COR-L47 (cell line): ENCODE data around the gene ACSL1.
"Not testable (repeated sequence)": the region's sequence is repeated elsewhere in the genome, so short reads cannot be mapped to it uniquely, and the experiment has no call there.

Experiments used
- DNase-seq: peaks from one replicate; lab custom pipeline; 2025; lab: John Stamatoyannopoulos, UW

The ACSL1 gene

DNA sequence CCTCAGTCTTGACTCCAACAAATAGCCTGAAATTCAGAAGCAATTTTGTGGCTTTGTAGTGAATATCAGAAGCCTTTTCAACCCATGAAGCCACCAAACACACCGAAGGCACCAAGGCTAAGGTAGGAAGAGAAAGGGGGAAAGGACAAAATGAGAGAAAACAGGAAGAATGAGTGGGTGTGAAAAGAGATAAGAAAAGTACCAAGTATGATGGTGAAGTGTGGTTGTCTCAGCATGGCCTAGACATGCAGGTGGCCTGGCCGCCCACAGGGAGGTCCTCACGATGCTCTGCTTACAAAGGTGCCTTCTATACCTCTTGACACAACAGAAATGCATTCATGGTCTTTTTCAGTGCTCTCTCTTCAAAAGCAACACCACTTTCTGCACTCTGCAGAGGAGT lies 34.9 kb downstream of the ACSL1 start:
- no peak for DNase-seq

DNA sequence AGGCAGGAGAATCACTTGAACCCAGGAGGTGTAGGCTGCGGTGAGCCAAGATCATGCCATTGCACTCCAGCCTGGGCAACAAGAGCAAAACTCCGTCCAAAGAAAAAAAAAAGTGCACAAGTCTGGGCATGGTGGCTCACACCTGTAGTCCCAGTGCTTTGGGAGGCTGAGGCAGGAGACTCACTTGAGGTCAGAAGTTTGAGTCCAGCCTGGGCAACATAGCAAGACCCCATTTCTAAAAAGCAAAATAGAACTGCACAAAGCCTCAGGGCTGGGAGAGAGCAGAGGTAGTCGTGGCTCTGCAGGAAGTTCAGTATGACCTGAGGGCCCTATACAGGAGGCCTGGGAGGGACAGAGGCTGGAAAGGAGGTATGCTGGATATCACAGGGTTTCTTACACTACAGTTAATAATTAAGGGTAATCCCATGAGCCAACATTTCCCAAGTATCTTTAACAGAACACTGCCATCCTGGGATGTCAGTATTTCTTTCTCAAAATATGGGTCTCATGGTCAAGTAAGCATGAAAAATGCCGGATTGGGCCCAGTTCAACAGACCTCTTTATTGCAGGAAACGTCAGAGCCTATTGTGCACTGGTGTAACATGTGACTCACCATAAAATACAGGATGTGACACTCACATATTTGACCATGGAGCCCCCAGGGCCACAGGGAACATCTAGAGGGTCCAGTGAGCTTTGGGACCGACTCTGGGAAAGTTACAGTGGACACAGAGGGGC lies 37.8 kb downstream of the ACSL1 start:
- DNase-seq, result no peak

DNA sequence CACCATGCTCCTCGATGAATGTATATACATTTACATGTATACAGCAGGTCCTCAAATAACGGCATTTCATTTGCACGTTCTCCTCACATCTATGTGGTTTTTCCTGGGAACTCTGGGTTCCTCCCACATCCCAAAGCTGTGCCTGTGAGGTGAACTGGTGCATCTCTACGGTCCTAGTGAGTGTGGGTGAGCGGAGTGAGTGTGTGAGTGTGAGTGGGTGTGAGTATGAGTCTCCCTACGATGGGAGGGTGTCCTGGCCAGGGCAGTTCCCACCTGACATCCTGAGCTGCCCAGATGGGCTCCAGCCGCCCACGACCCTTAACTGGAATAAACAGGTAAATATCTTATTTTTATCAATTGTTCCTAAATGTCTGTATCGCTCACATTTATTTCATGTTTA lies 40.0 kb downstream of the ACSL1 start:
- DNase-seq, result no peak

DNA sequence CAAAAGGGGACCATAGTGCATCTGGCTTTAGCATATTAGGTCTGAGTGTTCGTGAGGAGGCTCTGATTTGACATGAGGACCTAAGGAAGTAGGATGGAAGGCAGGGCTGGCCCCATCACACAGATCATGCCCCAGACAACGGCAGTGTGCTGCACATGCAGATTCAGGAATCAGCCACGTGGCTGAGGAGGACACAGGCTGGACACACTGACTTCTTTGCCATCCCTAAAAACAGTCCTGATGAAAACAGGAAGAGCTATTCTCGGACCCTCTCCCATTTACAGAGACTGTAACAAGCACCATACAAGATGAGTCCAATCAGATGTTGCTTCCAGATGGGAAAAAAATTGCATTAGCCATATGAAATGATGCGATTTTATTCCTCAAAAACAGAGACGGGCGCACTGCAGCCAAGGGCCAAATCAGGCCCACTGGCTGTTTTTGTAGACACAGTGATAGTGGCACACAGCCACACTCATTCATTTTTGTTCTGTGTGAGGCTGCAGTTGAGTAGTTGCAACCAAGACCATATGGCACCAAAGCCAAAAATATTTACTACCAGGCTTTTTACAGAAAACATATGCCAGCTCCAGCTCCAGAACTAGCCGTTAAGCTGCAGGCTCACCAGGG lies 41.0 kb downstream of the ACSL1 start:
- DNase-seq, result no peak

DNA sequence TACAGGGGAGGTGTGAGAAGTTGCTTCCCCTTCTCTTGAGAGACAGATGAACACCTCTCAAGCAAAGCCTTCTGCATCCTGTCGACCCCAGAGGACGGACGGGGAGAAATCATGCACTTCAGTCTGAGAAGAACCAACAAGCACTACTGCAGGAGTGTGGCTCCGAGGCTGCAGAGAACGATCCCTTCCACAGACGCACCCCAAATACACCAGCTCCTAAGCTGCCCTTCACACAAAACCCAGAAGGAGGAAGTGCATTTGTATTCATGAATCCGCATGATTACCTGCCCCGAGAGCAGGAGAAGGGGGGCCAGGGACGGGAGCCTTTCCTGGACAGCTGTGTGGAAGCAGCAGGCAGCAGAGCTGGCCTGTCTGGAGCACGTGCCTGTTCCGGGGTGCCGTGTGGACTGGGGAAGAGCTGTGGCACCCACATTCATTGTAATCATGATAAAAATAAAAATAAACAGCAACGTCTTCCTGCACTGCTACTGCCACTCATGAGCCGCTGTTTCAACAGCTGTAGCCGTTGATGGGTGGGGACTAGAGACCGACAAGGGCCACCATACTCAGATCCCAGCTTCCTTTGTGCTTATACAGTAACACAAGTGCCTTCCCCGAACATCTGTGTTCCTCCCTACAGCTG lies 42.9 kb downstream of the ACSL1 start:
- no peak for DNase-seq

DNA sequence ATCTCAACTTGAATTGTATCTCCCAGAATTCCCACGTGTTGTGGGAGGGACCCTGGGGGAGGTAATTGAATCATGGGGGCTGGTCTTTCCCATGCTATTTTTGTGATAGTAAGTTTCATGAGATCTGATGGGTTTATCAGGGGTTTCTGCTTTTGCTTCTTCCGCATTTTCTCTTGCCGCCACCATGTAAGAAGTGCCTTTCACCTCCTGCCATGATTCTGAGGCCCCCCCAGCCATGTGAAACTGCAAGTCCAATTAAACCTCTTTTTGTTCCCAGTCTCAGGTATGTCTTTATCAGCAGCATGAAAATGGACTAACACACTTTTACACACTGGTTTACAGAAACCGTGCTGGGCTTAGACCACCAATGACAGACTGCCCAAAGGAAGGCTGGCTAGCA lies 46.6 kb downstream of the ACSL1 start:
- not testable (repeated sequence) for DNase-seq

DNA sequence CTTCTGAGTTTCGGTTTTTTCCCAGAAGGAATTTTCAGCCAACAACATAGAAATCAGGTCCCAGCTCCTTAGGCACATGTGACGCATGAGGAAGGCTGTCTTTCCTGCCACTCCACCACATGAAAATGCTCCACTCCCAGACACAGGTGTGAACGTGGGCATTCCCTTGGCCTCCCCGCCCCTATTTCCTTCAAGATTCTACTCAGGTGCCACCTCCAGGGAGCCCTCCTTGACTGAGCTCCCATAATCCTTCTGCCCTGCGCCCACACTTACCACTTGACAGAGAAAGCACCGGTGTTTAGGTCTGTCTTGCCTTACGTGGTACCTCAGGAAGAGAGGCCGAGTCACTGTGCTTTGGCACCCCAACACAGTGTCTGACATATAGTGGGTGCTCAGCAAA lies 47.4 kb downstream of the ACSL1 start:
- DNase-seq, result no peak

DNA sequence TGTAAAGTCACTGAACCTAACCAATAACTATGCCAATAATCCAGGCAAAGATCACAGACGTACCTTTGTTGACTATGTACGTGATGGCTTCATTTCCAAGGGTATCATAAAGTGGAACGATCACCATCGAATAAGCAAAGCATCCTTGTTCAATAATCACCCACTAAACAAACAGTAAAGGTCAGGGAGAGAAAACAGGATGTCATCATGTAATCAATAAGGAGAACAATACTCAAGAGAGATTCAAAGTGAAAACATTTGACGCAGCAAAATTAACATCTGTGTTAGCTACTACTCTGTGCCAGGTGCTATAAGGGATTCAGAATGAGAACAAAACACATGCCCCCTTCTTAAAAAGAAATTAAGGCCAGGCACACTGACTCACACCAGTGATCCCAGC lies 48.9 kb downstream of the ACSL1 start:
- no peak for DNase-seq

DNA sequence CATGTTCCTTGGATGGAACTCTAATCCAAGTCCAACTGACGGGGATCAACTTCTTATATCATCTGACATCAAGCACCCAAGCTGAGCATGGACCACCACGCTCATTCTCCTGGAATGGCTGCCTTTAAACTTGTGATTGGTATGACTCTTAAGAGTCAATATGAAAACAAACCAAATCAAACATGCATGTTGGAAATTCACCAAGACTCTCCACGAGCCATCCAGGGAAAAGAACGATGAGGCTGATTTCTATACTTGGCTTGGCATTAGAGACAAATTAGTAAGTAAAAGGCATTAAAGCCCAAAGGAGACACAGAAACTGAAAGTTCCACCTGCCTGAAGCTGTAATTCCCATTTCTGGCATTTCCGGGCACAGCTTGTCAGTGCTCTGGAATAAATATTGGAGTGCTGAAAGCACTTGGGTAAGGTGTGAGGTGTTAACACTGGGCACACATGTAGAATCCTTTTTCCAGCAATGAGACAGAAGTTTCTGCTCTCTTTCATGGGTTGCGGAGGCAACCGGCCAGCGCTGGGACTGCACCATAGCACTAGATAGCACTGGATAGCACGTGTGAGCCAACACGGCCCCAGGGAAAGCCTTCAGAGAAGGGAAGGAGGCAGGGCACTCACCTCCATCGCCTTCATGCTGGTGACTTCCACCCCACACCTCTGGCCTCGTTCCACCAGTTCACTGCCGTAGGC lies 49.8 kb downstream of the ACSL1 start:
- no peak for DNase-seq

DNA sequence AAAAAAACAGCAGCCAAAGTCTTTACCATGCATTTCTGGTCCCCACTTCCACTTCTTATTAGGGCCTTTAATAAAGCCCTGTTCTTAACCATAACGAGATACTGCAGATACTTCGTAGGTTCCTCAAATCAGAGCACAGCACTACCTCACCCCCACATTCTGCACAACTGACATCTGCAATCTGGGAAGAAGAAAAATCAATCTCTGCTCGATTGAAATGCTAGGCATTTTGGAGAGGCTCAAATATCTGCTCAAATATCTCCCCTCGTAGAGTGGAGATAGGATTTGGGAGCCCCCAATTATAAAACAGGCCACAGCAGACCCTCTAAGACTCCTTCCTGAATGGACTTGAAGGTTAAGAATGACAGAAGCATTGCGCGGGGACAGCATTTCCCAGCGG lies 51.6 kb downstream of the ACSL1 start:
- DNase-seq, result no peak

DNA sequence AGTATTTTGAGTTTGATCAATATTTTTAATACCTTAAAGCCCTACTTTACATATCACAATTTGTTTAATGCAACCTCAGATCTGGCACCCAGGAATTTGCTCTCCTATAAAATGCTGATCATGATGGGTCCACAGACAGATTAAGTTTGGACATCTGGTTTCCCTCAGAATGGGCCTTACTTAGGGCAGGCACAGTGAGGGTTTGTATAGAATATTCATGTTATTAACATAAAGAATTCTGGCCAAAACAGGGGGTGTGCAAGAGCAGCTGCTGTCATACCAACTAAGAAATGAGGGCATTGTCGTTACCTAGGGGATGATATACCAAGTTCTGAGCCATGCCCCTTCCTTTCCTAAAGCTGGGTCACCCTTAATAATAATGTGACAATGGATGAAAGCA lies 54.4 kb downstream of the ACSL1 start:
- DNase-seq, result no peak

DNA sequence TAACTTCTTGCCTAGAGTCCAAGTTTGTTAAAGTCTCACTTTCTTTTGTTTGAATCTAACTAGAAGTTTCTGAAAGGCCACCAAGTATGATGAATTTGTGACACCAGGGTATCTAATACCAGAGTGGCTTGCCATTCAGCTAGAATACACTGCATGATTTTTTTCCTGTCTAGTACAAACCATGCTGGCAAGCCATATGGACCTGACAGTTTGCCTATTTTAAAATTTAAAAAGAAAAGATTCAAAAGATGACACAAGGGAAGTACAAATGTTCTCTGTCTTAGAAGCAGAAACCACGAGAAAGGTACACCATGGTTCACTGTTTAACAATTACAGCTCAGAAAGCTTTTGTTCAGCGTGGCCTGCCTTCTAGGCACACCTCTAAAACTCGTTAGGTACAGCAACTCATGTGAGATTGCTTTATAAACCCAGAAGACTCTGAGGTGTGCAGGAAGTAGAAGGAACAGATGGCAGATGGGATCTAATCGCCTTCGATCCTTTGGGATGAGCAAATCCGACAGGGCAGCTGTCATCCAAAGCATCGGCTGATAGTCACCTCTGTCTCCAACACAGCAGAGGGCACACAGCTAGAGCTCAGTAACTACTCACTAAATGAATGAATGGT lies 56.5 kb downstream of the ACSL1 start:
- no peak for DNase-seq

DNA sequence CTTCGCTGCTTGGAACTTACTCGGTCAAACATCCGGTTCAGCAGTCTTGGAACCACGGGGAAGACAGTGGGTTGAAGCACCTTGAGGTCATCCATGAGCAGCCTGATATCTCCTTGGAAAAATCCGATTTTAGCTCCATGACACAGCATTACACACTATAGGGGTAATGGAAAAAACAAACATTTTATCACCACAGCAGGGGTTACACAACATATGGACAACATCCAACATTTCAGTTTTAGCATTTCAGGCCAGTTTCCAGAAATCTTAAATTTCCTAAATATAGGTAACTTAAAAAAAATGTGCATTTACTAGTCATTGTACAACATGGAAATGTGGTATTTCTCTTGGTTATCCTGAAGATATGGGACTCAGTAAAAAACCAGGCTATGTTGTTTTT lies 57.5 kb downstream of the ACSL1 start:
- DNase-seq, result no peak

DNA sequence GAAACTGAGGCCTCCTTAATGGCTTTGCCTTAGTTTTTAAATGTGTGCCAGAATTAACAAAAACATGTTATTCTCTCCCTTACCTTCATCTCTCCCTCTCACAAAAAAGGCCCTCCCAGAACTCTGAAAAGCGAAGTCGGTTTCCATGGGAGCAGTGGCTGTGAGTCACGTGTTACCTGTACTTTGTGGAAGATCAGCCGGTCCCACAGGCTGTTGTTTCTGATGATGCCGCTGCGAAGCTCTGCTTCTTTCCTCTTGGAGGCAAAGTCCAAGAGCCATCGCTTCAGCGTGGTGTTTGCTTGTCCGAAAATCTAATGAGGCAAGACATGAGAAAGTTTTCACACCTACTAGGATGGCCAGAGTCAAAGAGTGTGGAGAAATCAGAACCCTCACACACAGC lies 59.3 kb downstream of the ACSL1 start:
- no peak for DNase-seq

DNA sequence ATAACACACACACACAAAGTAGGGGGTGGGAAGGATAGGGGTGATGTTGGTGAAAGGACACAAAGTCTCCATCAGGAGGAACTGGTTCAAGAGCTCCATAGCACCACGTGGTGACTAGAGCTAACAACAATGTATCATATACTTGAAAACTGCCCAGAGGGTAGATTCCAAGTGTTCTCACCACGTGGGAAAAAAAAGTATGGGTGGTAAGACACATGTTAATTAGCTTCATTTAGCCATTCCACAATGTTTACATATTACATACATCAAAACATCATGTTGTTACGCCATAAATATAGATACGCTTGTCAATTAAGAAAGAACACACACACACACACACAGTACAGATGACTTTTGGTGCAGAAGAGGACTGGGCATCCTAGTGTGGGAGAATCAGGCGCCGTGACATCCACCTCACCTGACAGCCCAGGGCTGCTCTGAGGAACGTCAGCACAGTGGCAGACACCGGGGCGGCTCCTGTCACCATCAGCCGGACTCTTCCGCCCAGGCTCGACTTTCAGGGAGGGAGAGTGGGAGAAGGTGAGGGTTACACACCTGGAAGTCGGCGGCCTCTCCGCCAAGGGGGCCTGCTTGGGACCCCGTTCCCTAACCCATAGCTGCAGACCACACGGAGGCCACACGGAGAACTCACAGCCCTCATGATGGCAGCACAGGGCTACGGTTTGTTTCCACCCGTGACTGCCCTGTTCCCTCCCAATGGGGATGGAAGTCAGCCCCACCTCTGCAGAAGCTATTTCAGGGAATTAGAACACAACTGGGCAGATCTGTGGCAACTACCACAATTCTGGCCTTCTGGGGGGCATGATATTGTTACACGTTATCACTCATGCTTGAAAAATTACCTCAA lies 60.1 kb downstream of the ACSL1 start:
- DNase-seq, result no peak

DNA sequence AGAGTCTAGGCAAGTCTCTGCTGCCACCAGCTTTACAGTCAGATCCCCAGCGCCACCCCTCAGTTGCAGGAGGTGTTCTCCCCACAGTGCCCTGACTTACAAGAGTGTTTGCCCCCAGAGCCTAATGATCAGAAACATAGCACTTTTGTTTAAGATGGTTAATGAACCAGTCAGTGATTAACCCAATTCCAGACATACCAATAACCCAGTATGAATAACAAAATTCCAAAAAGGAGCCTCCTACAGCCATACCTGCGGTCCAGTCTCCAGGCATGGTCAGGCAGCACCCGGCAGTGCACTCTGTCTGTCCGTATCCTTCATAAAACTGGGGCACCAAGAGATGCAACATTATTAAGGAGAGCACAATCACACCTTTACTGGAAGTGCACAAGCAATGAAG lies 61.2 kb downstream of the ACSL1 start:
- DNase-seq, result no peak

DNA sequence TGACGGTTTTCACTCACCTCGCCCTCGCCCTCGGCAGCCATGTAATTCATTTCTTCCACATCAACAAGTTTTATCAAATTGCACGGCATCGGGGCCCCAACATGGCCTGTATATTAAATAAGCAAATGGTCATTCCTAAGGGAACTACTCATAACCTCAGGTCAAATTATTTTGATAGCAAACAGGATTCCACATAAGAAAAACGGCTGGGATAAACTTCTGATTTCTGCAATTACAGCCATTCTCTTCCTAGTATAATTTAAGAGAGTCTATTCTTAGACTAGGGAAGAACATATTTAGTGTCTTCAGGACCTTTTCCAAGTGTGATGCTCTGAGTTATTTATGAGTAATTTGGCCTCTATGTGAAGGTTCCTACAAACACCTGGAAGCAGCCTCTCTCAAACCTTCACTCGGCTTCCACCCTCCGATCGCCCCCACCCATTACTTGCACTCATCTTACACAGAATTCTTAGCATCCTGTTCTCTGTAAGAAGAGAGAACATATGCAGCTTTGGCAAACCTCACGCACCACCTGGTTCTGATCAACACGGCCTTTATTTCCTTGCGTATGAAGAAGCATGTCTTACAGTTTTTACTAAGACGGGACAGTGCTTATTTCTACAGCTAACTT lies 62.5 kb downstream of the ACSL1 start:
- no peak for DNase-seq

DNA sequence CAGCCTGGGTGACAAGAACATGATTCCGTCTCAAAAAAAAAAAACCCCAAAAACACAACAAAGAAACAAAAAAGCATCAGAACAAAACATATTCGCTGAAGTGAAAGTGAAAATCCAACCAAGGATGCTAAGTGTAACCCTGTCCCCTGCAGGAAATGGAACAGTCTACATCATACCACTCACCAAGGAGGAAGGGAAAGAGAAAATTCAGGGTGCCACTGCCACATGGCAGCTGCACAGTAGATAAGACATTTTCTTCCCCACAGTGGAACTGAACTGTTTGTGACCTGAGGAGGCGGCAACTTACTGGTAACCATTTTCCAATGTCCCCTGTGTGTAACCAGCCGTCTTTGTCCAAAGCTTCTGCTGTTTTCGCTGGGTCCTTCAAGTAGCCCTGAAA lies 63.7 kb downstream of the ACSL1 start:
- no peak for DNase-seq

DNA sequence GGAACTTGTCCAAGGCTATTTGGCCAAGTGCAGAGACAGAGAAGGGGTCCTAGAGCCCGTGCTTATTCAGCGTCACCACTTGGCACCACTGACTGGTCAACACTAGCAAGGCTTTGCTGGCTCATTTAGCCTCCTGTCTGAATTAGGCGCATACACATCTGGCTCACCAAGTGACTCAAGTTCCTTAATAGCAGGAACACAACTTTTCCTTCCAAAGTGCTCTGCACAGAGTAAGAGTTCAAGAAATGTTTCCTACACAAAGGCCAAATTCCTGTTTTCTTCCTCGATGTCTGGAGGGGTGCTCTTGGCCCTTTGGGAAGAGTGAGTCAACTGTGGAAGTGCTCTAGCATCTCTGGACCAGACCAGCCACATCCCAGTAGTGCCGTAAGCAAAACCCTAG lies 65.1 kb downstream of the ACSL1 start:
- no peak for DNase-seq

DNA sequence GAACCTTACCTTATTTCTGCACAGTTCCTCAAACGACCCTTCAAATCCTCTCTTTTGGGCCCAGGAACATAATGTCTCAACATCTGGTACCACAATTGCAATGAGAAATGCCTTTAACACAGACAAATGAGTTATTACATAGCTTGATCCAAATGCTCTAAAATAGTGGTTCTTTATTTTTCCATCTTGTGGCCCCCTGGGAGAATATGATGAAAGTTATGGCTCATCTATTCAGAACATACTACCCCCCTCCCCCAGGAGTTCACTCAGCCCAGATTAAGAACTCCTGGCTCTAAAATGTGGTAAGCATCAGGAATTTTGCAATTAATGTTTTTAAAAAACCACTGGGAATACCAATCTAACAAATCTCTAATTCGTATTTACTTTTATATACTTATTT lies 68.0 kb downstream of the ACSL1 start:
- DNase-seq, result no peak

DNA sequence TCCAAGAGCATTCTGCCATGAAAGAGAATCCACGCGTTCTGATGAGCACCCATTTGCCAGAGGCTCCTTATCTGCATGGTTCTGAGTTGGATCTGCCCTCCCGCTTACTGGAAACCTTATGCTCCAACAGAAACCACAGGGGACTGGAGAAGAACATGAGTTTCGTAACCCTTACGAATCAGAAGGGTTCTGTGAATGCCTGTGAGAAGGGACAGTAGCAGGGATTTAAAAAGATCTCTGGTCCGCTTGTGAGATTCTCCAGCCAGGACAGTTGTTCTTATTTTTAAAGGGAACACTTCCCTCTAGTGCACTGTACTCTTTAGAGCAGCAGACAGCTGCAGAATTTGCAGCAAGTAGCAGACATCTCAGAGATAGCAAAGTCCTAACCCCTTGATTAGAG lies 69.4 kb downstream of the ACSL1 start:
- no peak for DNase-seq
